K562 (cell line): ENCODE measurements around the gene UCHL1. TPM values are rescaled to one million over a fixed set of nuclear protein-coding genes. Genes with fewer than 3 reads are reported as not detected.

Experiments
- ATAC-seq: fragments of 200-7000 bp; cut with Tn5 transposase; 3 replicates; pipeline ENCODE4 v1.9.1; 2020; ENCODE audit warnings: moderate library complexity
- BruUV-seq: library from RNA; stranded (reverse); fragments of 400-500 nt; replicated peaks from 2 replicates; lab custom pipeline; 2021; lab: Mats Ljungman, UMichigan
- CTCF ChIA-PET: fragments of 300-600 bp; formaldehyde crosslinking; extraction: SDS; loops from one replicate; lab custom pipeline; 2021; ENCODE audit warnings: low intra/inter-chr PET ratio; lab: Yijun Ruan, JAX
- POLR2A ChIA-PET: fragments of 300-600, 350-650 bp; sonication (Branson Sonifier 250); formaldehyde crosslinking; extraction: SDS; loops from one replicate; lab custom pipeline; 2021; ENCODE audit warnings: antibody characterized with exemption, inconsistent platforms; lab: Yijun Ruan, JAX
- DNase-seq, 4 experiments: peaks; one replicate each; pipeline versions ENCODE4 v3.0.0 to v3.0.0-alpha.2; 2011 to 2018; ENCODE audit warnings: low spot score in 3 of 4, mixed read lengths in 3 of 4; ENCODE audit errors: extremely low read depth in 1 of 4
- FAIRE-seq: peaks from 2 replicates; lab custom pipeline; 2011; peaks lifted over from hg19 to GRCh38; lab: Jason Lieb, UNC
- H2AFZ ChIP-seq: 2 replicates; pipeline ENCODE4 v1.6.0; 2011; ENCODE audit warnings: low read depth, low read length, control low read depth, inconsistent platforms
- H3K27ac ChIP-seq: fragments of 200-600 bp; 3 replicates; pipeline ENCODE4 v1.8.0; 2011; ENCODE audit warnings: low read depth, mild to moderate bottlenecking, control low read depth, inconsistent platforms, low read length, moderate library complexity, mixed read lengths; ENCODE audit errors: extremely low read depth
- H3K27me3 ChIP-seq, 2 experiments: fragments of 300-600 bp in 1 of 2; 2 replicates in 1 of 2; 3 replicates in 1 of 2; pipeline versions ENCODE4 v1.6.0 to v1.8.0; 2011; ENCODE audit warnings: inconsistent platforms in 2 of 2, low read length in 2 of 2, mild to moderate bottlenecking in 1 of 2, mixed read lengths in 1 of 2, moderate library complexity in 1 of 2; ENCODE audit not compliant: control insufficient read depth in 2 of 2, insufficient read depth in 2 of 2
- H3K36me3 ChIP-seq: fragments of 300-600 bp; 3 replicates; pipeline ENCODE4 v1.8.0; 2011; ENCODE audit warnings: mild to moderate bottlenecking, low read length, inconsistent platforms; ENCODE audit not compliant: control insufficient read depth, insufficient read depth
- H3K4me1 ChIP-seq, 2 experiments: fragments of 200-600 bp in 1 of 2; replicated peaks in 1 of 2; 2 replicates in 1 of 2; 3 replicates in 1 of 2; pipeline versions ENCODE4 v1.5.1 to v1.8.0; 2011; ENCODE audit warnings: inconsistent platforms in 2 of 2, low read length in 2 of 2, mild to moderate bottlenecking in 1 of 2, mixed read lengths in 1 of 2, moderate library complexity in 1 of 2; ENCODE audit not compliant: control insufficient read depth in 2 of 2, insufficient read depth in 2 of 2
- H3K4me2 ChIP-seq: 2 replicates; pipeline ENCODE4 v1.6.1; 2011; ENCODE audit warnings: low read length, control low read depth, inconsistent platforms, mixed read lengths; ENCODE audit not compliant: insufficient read depth
- H3K4me3 ChIP-seq: fragments of 200-600 bp; sonication (generic), shearing (Covaris generic); 2 replicates; pipeline ENCODE4 v1.5.1; 2016; ENCODE audit warnings: control low read depth, inconsistent platforms
- H3K79me2 ChIP-seq: fragments of 200-600 bp; 3 replicates; pipeline ENCODE4 v1.8.0; 2011; ENCODE audit warnings: low read length, inconsistent platforms; ENCODE audit not compliant: control insufficient read depth, insufficient read depth
- H3K9ac ChIP-seq, 2 experiments: 2 replicates each; pipeline versions ENCODE4 v1.6.0 to v1.6.1; 2011; ENCODE audit warnings: low read depth in 2 of 2, low read length in 2 of 2, control low read depth in 1 of 2, inconsistent platforms in 1 of 2, mild to moderate bottlenecking in 1 of 2, mixed read lengths in 1 of 2; ENCODE audit not compliant: insufficient read depth in 1 of 2
- H3K9me1 ChIP-seq: one replicate; pipeline ENCODE4 v1.6.0; 2011; ENCODE audit warnings: inconsistent platforms, mild to moderate bottlenecking, low read length, moderate library complexity; ENCODE audit not compliant: control insufficient read depth, insufficient read depth
- H3K9me3 ChIP-seq: replicated peaks from 2 replicates; pipeline ENCODE4 v1.5.1; 2011; ENCODE audit warnings: low read depth, low read length, inconsistent platforms; ENCODE audit not compliant: control insufficient read depth, insufficient read depth
- H4K20me1 ChIP-seq: replicated peaks from 2 replicates; pipeline ENCODE4 v1.6.1; 2011; ENCODE audit warnings: low read length, inconsistent platforms, mixed read lengths; ENCODE audit not compliant: control insufficient read depth, insufficient read depth
- CHD1 ChIP-seq: fragments of 200-600 bp; sonication (generic); IDR thresholded peaks from one replicate; pipeline ENCODE4 v1.6.1; 2012; ENCODE audit warnings: mild to moderate bottlenecking, moderate library complexity, low read length, inconsistent platforms
- COPS2 ChIP-seq: fragments of 450-650 bp; conservative IDR thresholded peaks from 2 replicates; pipeline ENCODE4 v1.6.1; 2016; ENCODE audit warnings: mild to moderate bottlenecking, moderate library complexity
- ETV1 ChIP-seq: fragments of 450-650 bp; conservative IDR thresholded peaks from 2 replicates; pipeline ENCODE4 v1.6.1; 2016; ENCODE audit warnings: missing genetic modification characterization, control low read depth, low read depth, missing compliant biosample characterization
- FOXJ3 ChIP-seq: sonication (generic); formaldehyde crosslinking; IDR thresholded peaks from 2 replicates; pipeline ENCODE4 v1.4.0; 2020; ENCODE audit warnings: mild to moderate bottlenecking, missing genetic modification reagents
- FOXP1 ChIP-seq: sonication (generic); formaldehyde crosslinking; IDR thresholded peaks from 2 replicates; pipeline ENCODE4 v1.8.0; 2022; ENCODE audit warnings: mild to moderate bottlenecking, missing genetic modification reagents
- MAZ ChIP-seq, 2 experiments: fragments of 450-650 bp in 1 of 2; sonication (generic) in 1 of 2; formaldehyde crosslinking; IDR thresholded peaks in 1 of 2; conservative IDR thresholded peaks in 1 of 2; 2 replicates each; pipeline versions ENCODE4 v1.4.0 to v1.5.0; 2020; ENCODE audit warnings: mild to moderate bottlenecking in 1 of 2, missing genetic modification reagents in 1 of 2
- NONO ChIP-seq, 2 experiments: fragments of 200-400 bp in 1 of 2; fragments of 450-650 bp in 1 of 2; formaldehyde crosslinking in 1 of 2; IDR thresholded peaks; 2 replicates each; pipeline ENCODE4 v1.6.1; 2017; ENCODE audit warnings: low read depth in 2 of 2, mild to moderate bottlenecking in 2 of 2, moderate library complexity in 2 of 2, low read length in 1 of 2
- POLR3G ChIP-seq: IDR thresholded peaks from 2 replicates; pipeline ENCODE4 v1.6.1; 2011; ENCODE audit not compliant: insufficient read length, insufficient replicate concordance; ENCODE audit errors: extremely low read depth
- RBFOX2 ChIP-seq: fragments of 200-400 bp; formaldehyde crosslinking; IDR thresholded peaks from 2 replicates; pipeline ENCODE4 v1.6.1; 2017; ENCODE audit warnings: low read depth, mild to moderate bottlenecking, low read length, moderate library complexity
- SMAD2 ChIP-seq: fragments of 150-350 bp; IDR thresholded peaks from 2 replicates; pipeline ENCODE4 v1.6.1; 2014; ENCODE audit warnings: low read depth, mild to moderate bottlenecking, low read length
- SREBF1 ChIP-seq: fragments of 150-350 bp; IDR thresholded peaks from 2 replicates; pipeline ENCODE4 v1.6.1; 2014; ENCODE audit warnings: antibody characterized with exemption, low read depth, low read length, borderline replicate concordance
- TCF7L2 ChIP-seq: fragments of 150-350 bp; IDR thresholded peaks from 2 replicates; pipeline ENCODE4 v1.6.1; 2016; ENCODE audit warnings: low read depth, mild to moderate bottlenecking, low read length, moderate library complexity
- TCFL5 ChIP-seq: fragments of 250-450 bp; sonication (Bioruptor Pico); conservative IDR thresholded peaks from 2 replicates; pipeline ENCODE4 v1.6.1; 2021; ENCODE audit warnings: mild to moderate bottlenecking, moderate library complexity, matching md5 sums
- ZNF785 ChIP-seq: fragments of 250-450 bp; sonication (Bioruptor Pico); IDR thresholded peaks from 2 replicates; pipeline ENCODE4 v1.4.0; 2020; ENCODE audit warnings: mild to moderate bottlenecking
- WGBS: fragments of 100-300 bp; shearing (Covaris generic); methylation state at CpG from one replicate; pipeline ENCODE4 v1.1.6; 2016; ENCODE audit warnings: low coverage, mixed read lengths; ENCODE audit not compliant: insufficient coverage; ENCODE audit errors: missing lambda C conversion rate; 5-methylcytosine and 5-hydroxymethylcytosine counted together
- in situ Hi-C: fragments of 300-500 bp; cut with MboI; formaldehyde crosslinking; loops from 4 replicates; pipeline ENCODE4 v1.15.0; 2018; ENCODE audit warnings: inconsistent platforms, mixed read lengths
- intact Hi-C: fragments of 100-400 bp; cut with micrococcal nuclease; formaldehyde crosslinking; loops from 2 replicates; pipeline ENCODE4 v1.14.2; 2022
- polyA plus RNA-seq, 8 experiments: library from polyadenylated mRNA; depleted of rRNA in 4 of 8; stranded (reverse) in 5 of 8; unstranded in 3 of 8; fragments of >200 nt; fragmentation: Nextera tagmentation in 2 of 8; fragmentation: Illumina TruSeq in 1 of 8; extraction: Ambion mirVana in 2 of 8; extraction: Trizol in 1 of 8; gene quantifications; 2 replicates each; pipeline versions ENCODE4 v1.2.1 to v1.2.3, GENCODE V29; 2011 to 2014; ENCODE audit warnings: inconsistent platforms in 1 of 8, missing spikeins in 1 of 8
- total RNA-seq, 7 experiments: library from RNA; depleted of rRNA in 6 of 7; stranded (reverse); fragments of >200 nt in 6 of 7; fragmentation: Illumina TruSeq in 2 of 7; extraction: Trizol in 2 of 7; gene quantifications; 2 replicates each; pipeline versions ENCODE4 v1.2.1 to v1.2.3, GENCODE V29; 2011 to 2021; ENCODE audit warnings: low replicate concordance in 1 of 7
- TF ChIP-seq, protein P1 (sequence below): sonication (generic); formaldehyde crosslinking; IDR thresholded peaks from 2 replicates; pipeline ENCODE4 v1.8.0; 2022; ENCODE audit warnings: mild to moderate bottlenecking, low read depth, missing genetic modification reagents
- TF ChIP-seq, protein P2 (sequence below): fragments of 450-650 bp; formaldehyde crosslinking; conservative IDR thresholded peaks from 2 replicates; pipeline ENCODE4 v1.4.0; 2022; ENCODE audit warnings: mild to moderate bottlenecking, missing genetic modification characterization

UCHL1 gene
- total and polyA plus RNA-seq, 9 of the 15 experiments (the other 6 are each of a cell fraction or from before 2014, with no cell fraction given): 0.42 TPM; not detected in 8

DNA sequence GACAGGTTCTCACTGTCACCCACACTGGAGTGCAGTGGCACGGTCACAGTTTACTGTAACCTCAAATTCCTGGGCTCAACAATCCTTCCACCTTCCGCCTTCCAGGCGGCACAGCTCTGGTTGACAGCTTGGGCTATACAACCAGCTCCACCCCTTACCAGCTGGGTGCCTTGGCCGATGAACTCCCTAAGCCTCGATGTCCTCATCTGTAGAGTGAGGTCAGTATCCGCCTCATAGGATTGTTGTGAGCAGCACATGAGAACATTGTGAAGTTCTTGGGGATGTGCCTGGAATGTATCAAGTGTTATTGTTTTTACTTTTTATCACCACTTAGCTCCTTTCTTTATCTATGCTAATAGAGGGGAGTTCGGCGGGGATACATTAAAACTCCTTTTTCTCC, 23.3 kb downstream of the UCHL1 start:
- Histone ChIP-seq H3K9ac (no peak overlapping the region), H3K4me2 (no peak overlapping the region), H3K79me2 (no peaks in the 10 kb centered on the region), H3K4me3 (no peak overlapping the region), H2AFZ (no peak overlapping the region), H4K20me1 (no peaks in the 10 kb centered on the region), H3K9me3 (no peaks in the 10 kb centered on the region), H3K4me1 (no peaks in the 10 kb centered on the region), H3K27ac (no peak overlapping the region), H3K9me1 (no peaks in the 10 kb centered on the region), H3K27me3 (no peaks in the 10 kb centered on the region), H3K36me3 (no peaks in the 10 kb centered on the region)
- POLR2A ChIA-PET: no interaction called here
- CTCF ChIA-PET: interaction anchor here (1.2 to 2.9 kb wide), 3 partner anchors 91 to 381 kb away, joined by 3 to 18 read pairs (median 8); no protein-coding TSS in a partner anchor
- BruUV-seq: no TSS peak
- intact Hi-C loops: loop anchor here (5.0 kb wide), 1 partner anchor 1242 kb away; no protein-coding TSS in a partner anchor
- no peak for DNase-seq
- FAIRE-seq: no peak
- 2% methylated on average over 8 of the region's 8 CpGs for WGBS
- in situ Hi-C loops: loop anchor here (10.0 kb wide), 2 partner anchors 375 to 605 kb away; no protein-coding TSS in a partner anchor
- no peak for ATAC-seq
- no peak for TF ChIP-seq MAZ (CRISPR knock-in tag; conservative IDR thresholded peaks at IDR 0.05 in 1 of 2, IDR thresholded peaks at IDR 0.05 in 1 of 2)
- no peak for TF ChIP-seq COPS2
- no peak for TF ChIP-seq CHD1
- TF ChIP-seq FOXP1 (CRISPR knock-in tag): no peak
- TF ChIP-seq, protein P1, sequence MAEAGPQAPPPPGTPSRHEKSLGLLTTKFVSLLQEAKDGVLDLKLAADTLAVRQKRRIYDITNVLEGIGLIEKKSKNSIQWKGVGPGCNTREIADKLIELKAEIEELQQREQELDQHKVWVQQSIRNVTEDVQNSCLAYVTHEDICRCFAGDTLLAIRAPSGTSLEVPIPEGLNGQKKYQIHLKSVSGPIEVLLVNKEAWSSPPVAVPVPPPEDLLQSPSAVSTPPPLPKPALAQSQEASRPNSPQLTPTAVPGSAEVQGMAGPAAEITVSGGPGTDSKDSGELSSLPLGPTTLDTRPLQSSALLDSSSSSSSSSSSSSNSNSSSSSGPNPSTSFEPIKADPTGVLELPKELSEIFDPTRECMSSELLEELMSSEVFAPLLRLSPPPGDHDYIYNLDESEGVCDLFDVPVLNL: no peak
- TF ChIP-seq POLR3G: no peak
- no peak for TF ChIP-seq SREBF1
- TF ChIP-seq SMAD2: no peak
- TF ChIP-seq TCFL5 (CRISPR knock-in tag): no peak
- no peak for TF ChIP-seq NONO (IDR thresholded peaks at IDR 0.05; ENCODE audit: low read depth in 2 of 2, low read length in 1 of 2)
- no peak for TF ChIP-seq FOXJ3
- no peak for TF ChIP-seq ETV1 (tag)
- TF ChIP-seq, protein P2, sequence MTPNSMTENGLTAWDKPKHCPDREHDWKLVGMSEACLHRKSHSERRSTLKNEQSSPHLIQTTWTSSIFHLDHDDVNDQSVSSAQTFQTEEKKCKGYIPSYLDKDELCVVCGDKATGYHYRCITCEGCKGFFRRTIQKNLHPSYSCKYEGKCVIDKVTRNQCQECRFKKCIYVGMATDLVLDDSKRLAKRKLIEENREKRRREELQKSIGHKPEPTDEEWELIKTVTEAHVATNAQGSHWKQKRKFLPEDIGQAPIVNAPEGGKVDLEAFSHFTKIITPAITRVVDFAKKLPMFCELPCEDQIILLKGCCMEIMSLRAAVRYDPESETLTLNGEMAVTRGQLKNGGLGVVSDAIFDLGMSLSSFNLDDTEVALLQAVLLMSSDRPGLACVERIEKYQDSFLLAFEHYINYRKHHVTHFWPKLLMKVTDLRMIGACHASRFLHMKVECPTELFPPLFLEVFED (CRISPR knock-in tag): no peak
- TF ChIP-seq TCF7L2: no peak
- TF ChIP-seq ZNF785 (CRISPR knock-in tag): no peak
- TF ChIP-seq RBFOX2: no peak
